B cell (primary cell): Measurements from ENCODE around the gene RTKN.

Experiments
- EZH2 ChIP-seq: IDR thresholded peaks from 2 replicates; pipeline ENCODE4 v1.6.1; 2012; ENCODE audit warnings: borderline replicate concordance, low read depth, mild to moderate bottlenecking, moderate library complexity, low read length; ENCODE audit not compliant: insufficient read depth, poor library complexity, severe bottlenecking
- TF ChIP-seq, protein P1 (sequence below): fragments of 200-600 bp; IDR thresholded peaks from one replicate; pipeline ENCODE4 v1.8.0; 2022; ENCODE audit warnings: antibody characterized with exemption, mild to moderate bottlenecking

DNA sequence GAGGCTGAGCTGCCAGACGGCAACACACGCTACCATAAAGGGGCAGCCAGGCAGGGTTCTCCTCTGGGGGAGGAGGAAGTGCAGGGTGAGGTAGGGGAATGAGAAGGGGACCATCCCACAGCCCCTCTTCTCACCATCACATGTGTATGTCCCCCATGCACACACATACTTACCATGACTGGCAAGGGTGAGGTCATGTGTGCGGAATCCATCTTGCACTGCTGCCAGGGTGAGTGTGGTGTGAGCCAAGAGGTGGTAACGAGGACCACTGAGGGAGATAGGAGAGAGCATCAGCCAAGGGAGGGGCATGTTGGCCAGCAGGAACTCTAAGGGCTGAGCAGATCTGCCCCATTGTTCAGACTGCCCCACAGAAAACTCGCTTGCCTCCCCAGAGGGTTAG is 13.1 kb downstream of the RTKN start:
- no peak for TF ChIP-seq EZH2
- TF ChIP-seq, protein P1, sequence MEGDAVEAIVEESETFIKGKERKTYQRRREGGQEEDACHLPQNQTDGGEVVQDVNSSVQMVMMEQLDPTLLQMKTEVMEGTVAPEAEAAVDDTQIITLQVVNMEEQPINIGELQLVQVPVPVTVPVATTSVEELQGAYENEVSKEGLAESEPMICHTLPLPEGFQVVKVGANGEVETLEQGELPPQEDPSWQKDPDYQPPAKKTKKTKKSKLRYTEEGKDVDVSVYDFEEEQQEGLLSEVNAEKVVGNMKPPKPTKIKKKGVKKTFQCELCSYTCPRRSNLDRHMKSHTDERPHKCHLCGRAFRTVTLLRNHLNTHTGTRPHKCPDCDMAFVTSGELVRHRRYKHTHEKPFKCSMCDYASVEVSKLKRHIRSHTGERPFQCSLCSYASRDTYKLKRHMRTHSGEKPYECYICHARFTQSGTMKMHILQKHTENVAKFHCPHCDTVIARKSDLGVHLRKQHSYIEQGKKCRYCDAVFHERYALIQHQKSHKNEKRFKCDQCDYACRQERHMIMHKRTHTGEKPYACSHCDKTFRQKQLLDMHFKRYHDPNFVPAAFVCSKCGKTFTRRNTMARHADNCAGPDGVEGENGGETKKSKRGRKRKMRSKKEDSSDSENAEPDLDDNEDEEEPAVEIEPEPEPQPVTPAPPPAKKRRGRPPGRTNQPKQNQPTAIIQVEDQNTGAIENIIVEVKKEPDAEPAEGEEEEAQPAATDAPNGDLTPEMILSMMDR = no peak
